ENCODE data around the gene SULT1A2.
"Not testable (repeated sequence)": the region's sequence is repeated elsewhere in the genome, so short reads cannot be mapped to it uniquely, and the experiment has no call there.

SULT1A2 gene

GRCh38 chr16:28567292-28567691 lies 29.6 kb downstream of the SULT1A2 start:
- no peaks in the 10 kb centered on the region for H3K27me3 ChIP-seq (replicated peaks; ENCODE audit: control insufficient read depth, insufficient read depth, low read length)
- no peak for DNase-seq (ENCODE audit: low read depth)
- no peak overlapping the region for H3K4me3 ChIP-seq (ENCODE audit: low read length)
- peaks cover 5% of the 10 kb centered on the region for H3K4me1 ChIP-seq (ENCODE audit: control insufficient read depth, insufficient read depth, low read length)
- no peak overlapping the region for H3K9ac ChIP-seq (ENCODE audit: low read length)
- no peaks in the 10 kb centered on the region for H3K36me3 ChIP-seq (ENCODE audit: control insufficient read depth, insufficient read depth, low read length, severe bottlenecking)
- peaks cover 7% of the 10 kb centered on the region for H3K9me3 ChIP-seq (ENCODE audit: control insufficient read depth, low read length)

GRCh38 chr16:28566233-28566925 lies 30.5 kb downstream of the SULT1A2 start:
- not testable (repeated sequence) for DNase-seq (ENCODE audit: low read depth); H3K27me3 ChIP-seq (replicated peaks; ENCODE audit: control insufficient read depth, insufficient read depth, low read length); H3K9me3 ChIP-seq (ENCODE audit: control insufficient read depth, low read length); H3K9ac ChIP-seq (ENCODE audit: low read length); H3K4me3 ChIP-seq (ENCODE audit: low read length); H3K36me3 ChIP-seq (ENCODE audit: control insufficient read depth, insufficient read depth, low read length, severe bottlenecking)
- H3K4me1 ChIP-seq (ENCODE audit: control insufficient read depth, insufficient read depth, low read length), result peaks cover 13% of the 10 kb centered on the region

GRCh38 chr16:28563218-28563617 lies 33.6 kb downstream of the SULT1A2 start:
- Histone ChIP-seq H3K9me3 (ENCODE audit: control insufficient read depth, low read length) (peaks cover 7% of the 10 kb centered on the region), H3K27me3 (replicated peaks; ENCODE audit: control insufficient read depth, insufficient read depth, low read length) (no peaks in the 10 kb centered on the region), H3K36me3 (ENCODE audit: control insufficient read depth, insufficient read depth, low read length, severe bottlenecking) (peaks cover 5% of the 10 kb centered on the region), H3K4me3 (ENCODE audit: low read length) (no peak overlapping the region), H3K4me1 (ENCODE audit: control insufficient read depth, insufficient read depth, low read length) (peaks cover 7% of the 10 kb centered on the region), H3K9ac (ENCODE audit: low read length) (no peak overlapping the region)
- DNase-seq (ENCODE audit: low read depth), result no peak

GRCh38 chr16:28562199-28562598 lies 34.7 kb downstream of the SULT1A2 start:
- Histone ChIP-seq H3K27me3 (replicated peaks; ENCODE audit: control insufficient read depth, insufficient read depth, low read length) (no peaks in the 10 kb centered on the region), H3K4me3 (ENCODE audit: low read length) (no peak overlapping the region), H3K9me3 (ENCODE audit: control insufficient read depth, low read length) (peaks cover 3% of the 10 kb centered on the region), H3K36me3 (ENCODE audit: control insufficient read depth, insufficient read depth, low read length, severe bottlenecking) (peaks cover 5% of the 10 kb centered on the region), H3K9ac (ENCODE audit: low read length) (no peak overlapping the region), H3K4me1 (ENCODE audit: control insufficient read depth, insufficient read depth, low read length) (peaks cover 12% of the 10 kb centered on the region)
- DNase-seq (ENCODE audit: low read depth), result no peak

- no peaks in the 10 kb centered on the region for H3K27me3 ChIP-seq (replicated peaks; ENCODE audit: control insufficient read depth, insufficient read depth, low read length)
- H3K36me3 ChIP-seq (ENCODE audit: control insufficient read depth, insufficient read depth, low read length, severe bottlenecking), result peaks cover 5% of the 10 kb centered on the region
- H3K9ac ChIP-seq (ENCODE audit: low read length), result no peak overlapping the region
- no peak overlapping the region for H3K4me3 ChIP-seq (ENCODE audit: low read length)
- H3K4me1 ChIP-seq (ENCODE audit: control insufficient read depth, insufficient read depth, low read length), result peaks cover 17% of the 10 kb centered on the region
- H3K9me3 ChIP-seq (ENCODE audit: control insufficient read depth, low read length), result no peaks in the 10 kb centered on the region
- DNase-seq (ENCODE audit: low read depth), result no peak
These were observed 35.2 kb downstream of the SULT1A2 start for GRCh38 chr16:28561557-28562187.

GRCh38 chr16:28558456-28558855 lies 38.4 kb downstream of the SULT1A2 start:
- peaks cover 24% of the 10 kb centered on the region for H3K4me1 ChIP-seq (ENCODE audit: control insufficient read depth, insufficient read depth, low read length)
- no peak overlapping the region for H3K9ac ChIP-seq (ENCODE audit: low read length)
- DNase-seq (ENCODE audit: low read depth), result no peak
- H3K36me3 ChIP-seq (ENCODE audit: control insufficient read depth, insufficient read depth, low read length, severe bottlenecking), result peaks cover 5% of the 10 kb centered on the region
- no peak overlapping the region for H3K4me3 ChIP-seq (ENCODE audit: low read length)
- no peaks in the 10 kb centered on the region for H3K9me3 ChIP-seq (ENCODE audit: control insufficient read depth, low read length)
- H3K27me3 ChIP-seq (replicated peaks; ENCODE audit: control insufficient read depth, insufficient read depth, low read length), result no peaks in the 10 kb centered on the region

GRCh38 chr16:28556914-28557320 lies 39.9 kb downstream of the SULT1A2 start:
- no peak overlapping the region for H3K4me3 ChIP-seq (ENCODE audit: low read length)
- peaks cover 23% of the 10 kb centered on the region for H3K4me1 ChIP-seq (ENCODE audit: control insufficient read depth, insufficient read depth, low read length)
- H3K9me3 ChIP-seq (ENCODE audit: control insufficient read depth, low read length), result no peaks in the 10 kb centered on the region
- DNase-seq (ENCODE audit: low read depth), result no peak
- no peaks in the 10 kb centered on the region for H3K27me3 ChIP-seq (replicated peaks; ENCODE audit: control insufficient read depth, insufficient read depth, low read length)
- H3K36me3 ChIP-seq (ENCODE audit: control insufficient read depth, insufficient read depth, low read length, severe bottlenecking), result peaks cover 5% of the 10 kb centered on the region
- H3K9ac ChIP-seq (ENCODE audit: low read length), result no peak overlapping the region

GRCh38 chr16:28555561-28555960 lies 41.3 kb downstream of the SULT1A2 start:
- DNase-seq (ENCODE audit: low read depth), result no peak
- Histone ChIP-seq H3K9me3 (ENCODE audit: control insufficient read depth, low read length) (no peaks in the 10 kb centered on the region), H3K27me3 (replicated peaks; ENCODE audit: control insufficient read depth, insufficient read depth, low read length) (no peaks in the 10 kb centered on the region), H3K36me3 (ENCODE audit: control insufficient read depth, insufficient read depth, low read length, severe bottlenecking) (peaks cover 5% of the 10 kb centered on the region), H3K9ac (ENCODE audit: low read length) (no peak overlapping the region), H3K4me3 (ENCODE audit: low read length) (no peak overlapping the region), H3K4me1 (ENCODE audit: control insufficient read depth, insufficient read depth, low read length) (peaks cover 17% of the 10 kb centered on the region)

GRCh38 chr16:28554634-28555423 lies 42.0 kb downstream of the SULT1A2 start:
- H3K9me3 ChIP-seq (ENCODE audit: control insufficient read depth, low read length), result no peaks in the 10 kb centered on the region

GRCh38 chr16:28553776-28554633 lies 42.8 kb downstream of the SULT1A2 start, which contains the start of gene SGF29:
SGF29 (plus strand) TSS chr16:28553920; CDS start chr16:28581070, 27,150 bp downstream.
- Histone ChIP-seq H3K4me1 (ENCODE audit: control insufficient read depth, insufficient read depth, low read length) (peaks cover 17% of the 10 kb centered on the region), H3K9ac (ENCODE audit: low read length) (peak within 1 kb of the TSS; percentile 91), H3K36me3 (ENCODE audit: control insufficient read depth, insufficient read depth, low read length, severe bottlenecking) (peaks cover 5% of the 10 kb centered on the region), H3K27me3 (replicated peaks; ENCODE audit: control insufficient read depth, insufficient read depth, low read length) (no peaks in the 10 kb centered on the region), H3K4me3 (ENCODE audit: low read length) (peak within 1 kb of the TSS; percentile 87), H3K9me3 (ENCODE audit: control insufficient read depth, low read length) (no peaks in the 10 kb centered on the region)
- DNase-seq (ENCODE audit: low read depth), result peak; percentile 97

More at GRCh38 chr16:28554634-28555423, 42.0 kb downstream of the SULT1A2 start:
- Histone ChIP-seq H3K4me3 (ENCODE audit: low read length) (peak overlapping the region; percentile 87), H3K27me3 (replicated peaks; ENCODE audit: control insufficient read depth, insufficient read depth, low read length) (no peaks in the 10 kb centered on the region), H3K36me3 (ENCODE audit: control insufficient read depth, insufficient read depth, low read length, severe bottlenecking) (peaks cover 5% of the 10 kb centered on the region), H3K4me1 (ENCODE audit: control insufficient read depth, insufficient read depth, low read length) (peaks cover 17% of the 10 kb centered on the region), H3K9ac (ENCODE audit: low read length) (peak overlapping the region; percentile 75)
- DNase-seq (ENCODE audit: low read depth), result no peak

All from adipocyte (in vitro differentiated cells).